ENCODE data around the gene KLHL1.

- no peak for TF ChIP-seq CTCF (conservative IDR thresholded peaks at IDR 0.05; ENCODE audit: low read depth, low read length)
- no peak for TF ChIP-seq RAD21 (IDR thresholded peaks at IDR 0.05; ENCODE audit: low read length)
- no peak for TF ChIP-seq POLR2A (IDR thresholded peaks at IDR 0.05; ENCODE audit: low read depth, low read length)
- no peak for TF ChIP-seq BHLHE40 (IDR thresholded peaks at IDR 0.05; ENCODE audit: low read depth, low read length)
- TF ChIP-seq CHD1 (IDR thresholded peaks at IDR 0.05; ENCODE audit: low read depth, low read length), result no peak
- TF ChIP-seq RCOR1 (IDR thresholded peaks at IDR 0.05; ENCODE audit: insufficient replicate concordance, low read length), result no peak
- no peak for TF ChIP-seq SMC3 (IDR thresholded peaks at IDR 0.05; ENCODE audit: low read depth, low read length)
- TF ChIP-seq MAFK (IDR thresholded peaks at IDR 0.05; ENCODE audit: low read depth, low read length), result no peak
- TF ChIP-seq ELK1 (IDR thresholded peaks at IDR 0.05; ENCODE audit: borderline replicate concordance, low read depth, low read length), result no peak
- TF ChIP-seq MXI1 (IDR thresholded peaks at IDR 0.05; ENCODE audit: borderline replicate concordance, low read depth, low read length), result no peak
- TF ChIP-seq MAZ (IDR thresholded peaks at IDR 0.05; ENCODE audit: borderline replicate concordance, low read depth, low read length), result no peak
- TF ChIP-seq USF2 (IDR thresholded peaks at IDR 0.05; ENCODE audit: low read depth, low read length), result no peak
- no peak for TF ChIP-seq CEBPB (IDR thresholded peaks at IDR 0.05; ENCODE audit: low read depth, low read length)
These were observed 235.8 kb downstream of the KLHL1 start for GRCh38 chr13:69872321-69873047.
